ENCODE measurements around the gene MLX. TPM values are rescaled to one million over a fixed set of nuclear protein-coding genes. Genes with fewer than 3 reads are reported as not detected.
"Not testable (repeated sequence)": the region's sequence is repeated elsewhere in the genome, so short reads cannot be mapped to it uniquely, and the experiment has no call there.

The MLX gene
- total RNA-seq, 4 donors from 2014 or later = 47.0 to 62.8 (median 52.9) TPM

- TF ChIP-seq POLR2A (IDR thresholded peaks at IDR 0.05) (no peak), CTCF (IDR thresholded peaks at IDR 0.05) (no peak)
- Histone ChIP-seq H3K4me1 (peaks cover 10 to 11% of the 10 kb centered on the region in 2 donors), H3K9me3 (no peaks in the 10 kb centered on the region), H3K27ac (no peak overlapping the region), H3K4me3 (replicated peaks in 1 of 3) (no peak overlapping the region), H3K36me3 (peaks cover 9 to 20% of the 10 kb centered on the region in 2 donors), H3K27me3 (no peaks in the 10 kb centered on the region)
- intact Hi-C loops (cut with DNase I) = no loop called here
- 74% methylated on average over 15 to 23 of the region's 23 CpGs for WGBS, 2 donors
- DNase-seq = no peak
Measured at GRCh38 chr17:42547001-42547461, 19.9 kb upstream of the MLX start.

- 85 to 86% methylated on average over 10 to 13 of the region's 14 CpGs for WGBS, 2 donors
- DNase-seq = no peak
- intact Hi-C loops (cut with DNase I) = no loop called here
- H3K27ac ChIP-seq = no peak overlapping the region
- TF ChIP-seq POLR2A (IDR thresholded peaks at IDR 0.05) = no peak
- no peak for TF ChIP-seq CTCF (IDR thresholded peaks at IDR 0.05)
- H3K4me1 ChIP-seq = peaks cover 10 to 11% of the 10 kb centered on the region in 2 donors
- no peaks in the 10 kb centered on the region for H3K27me3 ChIP-seq
- H3K4me3 ChIP-seq (replicated peaks in 1 of 3) = no peak overlapping the region
- H3K36me3 ChIP-seq = peaks cover 5 to 17% of the 10 kb centered on the region in 2 donors
- H3K9me3 ChIP-seq = no peaks in the 10 kb centered on the region
Measured at GRCh38 chr17:42547698-42548069, 19.2 kb upstream of the MLX start.

- H3K9me3 ChIP-seq = no peaks in the 10 kb centered on the region
- TF ChIP-seq CTCF (IDR thresholded peaks at IDR 0.05) (peak in 5 of 6 experiments; percentile 36 to 75 (median 64)), POLR2A (IDR thresholded peaks at IDR 0.05) (peak in 1 of 2 donors; percentile 26)
- no peaks in the 10 kb centered on the region for H3K27me3 ChIP-seq
- intact Hi-C loops (cut with DNase I) = no loop called here
- H3K4me3 ChIP-seq (replicated peaks in 1 of 3) = peak overlapping the region in 1 of 3 donors; percentile 31
- peak; percentile 93 to 94 for DNase-seq
- H3K27ac ChIP-seq = no peak overlapping the region
- peaks cover 0 to 11% of the 10 kb centered on the region in 2 donors for H3K36me3 ChIP-seq
- WGBS, 2 donors = 19 to 28% methylated on average over 7 to 22 of the region's 74 CpGs
- H3K4me1 ChIP-seq = peaks cover 10 to 11% of the 10 kb centered on the region in 2 donors
Measured at GRCh38 chr17:42548070-42548837, 18.6 kb upstream of the MLX start.

GRCh38 chr17:42548993-42549755, 17.7 kb upstream of the MLX start:
- no peak for TF ChIP-seq CTCF (IDR thresholded peaks at IDR 0.05)
- TF ChIP-seq POLR2A (IDR thresholded peaks at IDR 0.05) = no peak
- 79 to 80% methylated on average over 14 of the region's 14 CpGs for WGBS, 2 donors
- intact Hi-C loops (cut with DNase I) = no loop called here

GRCh38 chr17:42552736-42553135, 14.2 kb upstream of the MLX start, which contains the start of gene HSD17B1:
HSD17B1 (plus strand) TSS chr17:42552923; CDS start chr17:42552934, 11 bp downstream.
- H3K27me3 ChIP-seq; H3K36me3 ChIP-seq; DNase-seq; intact Hi-C loops (cut with DNase I); H3K9me3 ChIP-seq; H3K27ac ChIP-seq: not testable (repeated sequence)
- WGBS, 2 donors = 94 to 95% methylated on average over 8 to 15 of the region's 15 CpGs
- Histone ChIP-seq H3K4me3 (replicated peaks in 1 of 3) (peak within 1 kb of the TSS in 1 of 3 donors; percentile 74), H3K4me1 (peaks cover 23 to 26% of the 10 kb centered on the region in 2 donors)

More at GRCh38 chr17:42548993-42549755, 17.7 kb upstream of the MLX start:
- Histone ChIP-seq H3K27me3 (no peaks in the 10 kb centered on the region), H3K4me1 (peaks cover 16 to 18% of the 10 kb centered on the region in 2 donors), H3K9me3 (no peaks in the 10 kb centered on the region), H3K36me3 (peaks cover 0 to 4% of the 10 kb centered on the region in 2 donors), H3K4me3 (replicated peaks in 1 of 3) (no peak overlapping the region), H3K27ac (no peak overlapping the region)
- no peak for DNase-seq
